Vagina (tissue), 2 donors: Measurements from ENCODE around the gene CDK5RAP3.

Experiments used
- POLR2A ChIP-seq, 2 donors: fragments of 450-650 bp; IDR thresholded peaks; one replicate each; pipeline ENCODE4 v1.6.1; 2017; ENCODE audit warnings: antibody characterized with exemption in 2 of 2, mild to moderate bottlenecking in 2 of 2, moderate library complexity in 2 of 2
- POLR2AphosphoS5 ChIP-seq, 2 donors: sonication (generic); formaldehyde crosslinking; IDR thresholded peaks; one replicate each; pipeline ENCODE4 v1.9.0; 2017; ENCODE audit warnings: antibody characterized with exemption in 2 of 2, mild to moderate bottlenecking in 2 of 2, low read depth in 1 of 2; ENCODE audit not compliant: insufficient read depth in 1 of 2
- TF ChIP-seq, protein P1 (sequence below), 3 experiments: fragments of 450-650 bp in 2 of 3; fragments of 200-600 bp in 1 of 3; sonication (generic) in 1 of 3; IDR thresholded peaks; one replicate each; pipeline ENCODE4 v1.5.1; 2017 to 2019; ENCODE audit warnings: antibody characterized with exemption in 3 of 3, mild to moderate bottlenecking in 2 of 3, moderate library complexity in 2 of 3

DNA sequence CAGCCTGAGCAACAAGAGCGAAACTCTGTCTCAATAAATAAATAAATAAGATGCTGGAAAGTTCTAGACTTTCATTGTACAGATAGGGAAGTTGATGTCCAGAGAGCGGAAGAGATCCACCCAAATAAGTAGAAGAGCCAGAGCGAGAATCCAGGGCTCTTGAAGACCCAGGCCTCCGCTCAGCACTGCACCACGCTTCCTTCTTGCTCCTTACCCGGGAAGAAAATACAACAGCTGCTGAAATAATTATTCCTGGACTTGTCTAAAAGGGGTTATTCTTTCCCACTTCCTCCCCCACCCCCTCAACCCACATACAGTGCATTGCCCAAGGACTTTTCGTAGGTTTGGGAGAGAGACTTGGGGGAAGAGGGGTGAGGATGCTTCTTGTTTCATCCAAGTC, 26.7 kb downstream of the CDK5RAP3 start:
- TF ChIP-seq POLR2A (IDR thresholded peaks at IDR 0.05) (no peak), POLR2AphosphoS5 (IDR thresholded peaks at IDR 0.05; ENCODE audit: insufficient read depth in 1 of 2, low read depth in 1 of 2) (no peak)
- TF ChIP-seq, protein P1, sequence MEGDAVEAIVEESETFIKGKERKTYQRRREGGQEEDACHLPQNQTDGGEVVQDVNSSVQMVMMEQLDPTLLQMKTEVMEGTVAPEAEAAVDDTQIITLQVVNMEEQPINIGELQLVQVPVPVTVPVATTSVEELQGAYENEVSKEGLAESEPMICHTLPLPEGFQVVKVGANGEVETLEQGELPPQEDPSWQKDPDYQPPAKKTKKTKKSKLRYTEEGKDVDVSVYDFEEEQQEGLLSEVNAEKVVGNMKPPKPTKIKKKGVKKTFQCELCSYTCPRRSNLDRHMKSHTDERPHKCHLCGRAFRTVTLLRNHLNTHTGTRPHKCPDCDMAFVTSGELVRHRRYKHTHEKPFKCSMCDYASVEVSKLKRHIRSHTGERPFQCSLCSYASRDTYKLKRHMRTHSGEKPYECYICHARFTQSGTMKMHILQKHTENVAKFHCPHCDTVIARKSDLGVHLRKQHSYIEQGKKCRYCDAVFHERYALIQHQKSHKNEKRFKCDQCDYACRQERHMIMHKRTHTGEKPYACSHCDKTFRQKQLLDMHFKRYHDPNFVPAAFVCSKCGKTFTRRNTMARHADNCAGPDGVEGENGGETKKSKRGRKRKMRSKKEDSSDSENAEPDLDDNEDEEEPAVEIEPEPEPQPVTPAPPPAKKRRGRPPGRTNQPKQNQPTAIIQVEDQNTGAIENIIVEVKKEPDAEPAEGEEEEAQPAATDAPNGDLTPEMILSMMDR (IDR thresholded peaks at IDR 0.05): no peak
